ENCODE measurements around the gene ZNF428. TPM values are rescaled to one million over a fixed set of nuclear protein-coding genes. Genes with fewer than 3 reads are reported as not detected.
"Not testable (repeated sequence)": the region's sequence is repeated elsewhere in the genome, so short reads cannot be mapped to it uniquely, and the experiment has no call there.

The ZNF428 gene
- total RNA-seq, 1 donor from 2014 or later: 87.5 TPM

DNA sequence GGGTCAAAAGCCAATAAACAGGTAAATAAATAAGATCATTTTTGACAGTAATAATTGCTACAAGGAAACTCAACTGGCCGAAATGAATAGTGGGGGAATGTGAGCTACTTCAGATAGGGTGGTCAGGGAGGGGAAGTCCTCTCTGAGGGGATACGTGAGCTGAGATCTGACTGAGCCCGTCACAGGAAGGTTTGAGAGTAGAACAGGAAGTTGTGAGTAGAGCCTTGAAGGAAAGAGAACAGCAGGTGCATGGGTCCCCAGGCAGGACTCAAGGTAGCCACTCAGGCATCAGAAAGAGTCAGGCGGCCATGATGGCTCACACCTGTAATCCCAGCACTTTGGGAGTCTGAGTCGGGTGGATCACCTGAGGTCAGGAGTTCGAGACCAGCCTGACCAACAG is 29.8 kb downstream of the ZNF428 start:
- no peaks in the 10 kb centered on the region for H3K9me3 Mint-ChIP-seq (ENCODE audit: low read depth)
- no peak for DNase-seq (ENCODE audit: low spot score, unreplicated experiment)
- TF ChIP-seq, protein P1, sequence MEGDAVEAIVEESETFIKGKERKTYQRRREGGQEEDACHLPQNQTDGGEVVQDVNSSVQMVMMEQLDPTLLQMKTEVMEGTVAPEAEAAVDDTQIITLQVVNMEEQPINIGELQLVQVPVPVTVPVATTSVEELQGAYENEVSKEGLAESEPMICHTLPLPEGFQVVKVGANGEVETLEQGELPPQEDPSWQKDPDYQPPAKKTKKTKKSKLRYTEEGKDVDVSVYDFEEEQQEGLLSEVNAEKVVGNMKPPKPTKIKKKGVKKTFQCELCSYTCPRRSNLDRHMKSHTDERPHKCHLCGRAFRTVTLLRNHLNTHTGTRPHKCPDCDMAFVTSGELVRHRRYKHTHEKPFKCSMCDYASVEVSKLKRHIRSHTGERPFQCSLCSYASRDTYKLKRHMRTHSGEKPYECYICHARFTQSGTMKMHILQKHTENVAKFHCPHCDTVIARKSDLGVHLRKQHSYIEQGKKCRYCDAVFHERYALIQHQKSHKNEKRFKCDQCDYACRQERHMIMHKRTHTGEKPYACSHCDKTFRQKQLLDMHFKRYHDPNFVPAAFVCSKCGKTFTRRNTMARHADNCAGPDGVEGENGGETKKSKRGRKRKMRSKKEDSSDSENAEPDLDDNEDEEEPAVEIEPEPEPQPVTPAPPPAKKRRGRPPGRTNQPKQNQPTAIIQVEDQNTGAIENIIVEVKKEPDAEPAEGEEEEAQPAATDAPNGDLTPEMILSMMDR (IDR thresholded peaks at IDR 0.05; ENCODE audit: unreplicated experiment): no peak
- peaks cover 25% of the 10 kb centered on the region for H3K36me3 Mint-ChIP-seq (ENCODE audit: insufficient read depth)
- no peak overlapping the region for H3K4me3 Mint-ChIP-seq (ENCODE audit: low read depth)
- H3K27ac Mint-ChIP-seq: peak overlapping the region; percentile 2
- peaks cover 9% of the 10 kb centered on the region for H3K4me1 Mint-ChIP-seq (ENCODE audit: low read depth)
- H3K27me3 Mint-ChIP-seq: no peaks in the 10 kb centered on the region

DNA sequence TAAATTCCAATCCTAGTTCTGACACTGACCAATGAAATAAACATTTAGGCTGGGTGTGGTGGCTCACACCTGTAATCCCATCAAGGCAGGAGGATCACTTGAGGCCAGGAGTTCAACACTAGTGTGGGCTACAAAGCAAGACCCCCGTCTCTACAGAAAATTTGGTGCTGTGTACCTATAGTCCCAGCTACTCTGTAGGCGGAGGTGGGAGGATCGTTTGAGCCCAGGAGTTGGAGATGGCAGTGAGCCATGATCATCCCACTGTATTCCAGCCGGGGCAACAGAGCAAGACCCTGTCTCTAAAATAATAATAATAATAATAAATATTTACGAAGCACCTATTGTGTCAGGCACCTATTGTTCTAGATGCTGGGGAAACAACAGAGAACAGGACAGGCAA is 30.2 kb downstream of the ZNF428 start:
- no peak for DNase-seq (ENCODE audit: low spot score, unreplicated experiment)
- TF ChIP-seq, protein P1 (IDR thresholded peaks at IDR 0.05; ENCODE audit: unreplicated experiment): no peak
- Mint-ChIP-seq H3K27me3 (no peaks in the 10 kb centered on the region), H3K4me1 (ENCODE audit: low read depth) (peaks cover 9% of the 10 kb centered on the region), H3K4me3 (ENCODE audit: low read depth) (no peak overlapping the region), H3K36me3 (ENCODE audit: insufficient read depth) (peaks cover 25% of the 10 kb centered on the region), H3K9me3 (ENCODE audit: low read depth) (no peaks in the 10 kb centered on the region), H3K27ac (no peak overlapping the region)

DNA sequence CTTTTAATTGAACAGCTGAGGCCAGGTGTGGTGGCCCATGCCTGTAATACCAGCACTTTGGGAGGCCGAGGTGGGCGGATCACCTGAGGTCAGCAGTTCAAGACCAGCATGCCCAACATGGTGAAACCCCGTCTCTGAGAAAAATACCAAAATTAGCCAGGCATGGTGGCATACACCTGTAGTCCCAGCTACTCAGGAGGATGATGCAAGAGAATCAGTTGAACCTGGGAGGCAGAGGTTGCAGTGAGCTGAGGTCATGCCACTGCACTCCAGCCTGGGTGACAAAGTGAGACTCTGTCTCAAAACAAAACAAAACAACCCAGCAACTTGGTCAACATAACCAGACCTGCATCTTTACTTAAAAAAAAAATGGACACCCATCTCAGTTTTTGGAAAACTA is 32.4 kb downstream of the ZNF428 start:
- peaks cover 16% of the 10 kb centered on the region for H3K36me3 Mint-ChIP-seq (ENCODE audit: insufficient read depth)
- H3K9me3 Mint-ChIP-seq (ENCODE audit: low read depth); H3K27me3 Mint-ChIP-seq; H3K27ac Mint-ChIP-seq; H3K4me3 Mint-ChIP-seq (ENCODE audit: low read depth); DNase-seq (ENCODE audit: low spot score, unreplicated experiment); H3K4me1 Mint-ChIP-seq (ENCODE audit: low read depth): not testable (repeated sequence)

DNA sequence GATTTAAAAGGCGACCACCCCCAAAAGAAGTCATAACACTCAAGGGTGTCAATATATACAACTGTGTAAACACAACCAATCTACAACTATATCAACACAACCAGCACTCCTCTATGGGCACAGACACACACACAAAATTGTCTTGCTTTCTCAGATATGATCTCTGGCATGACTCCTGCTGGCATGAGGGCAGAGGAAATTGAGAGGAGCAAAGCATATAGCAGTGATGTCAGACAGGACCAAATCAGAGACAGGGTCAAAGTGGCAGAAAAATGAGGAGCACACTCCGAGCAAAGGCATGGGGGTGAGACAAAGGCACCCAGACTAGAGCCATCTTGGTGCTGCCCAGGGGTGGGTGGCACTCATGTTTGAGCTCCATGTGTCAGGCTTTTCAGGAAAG is 33.1 kb downstream of the ZNF428 start:
- Mint-ChIP-seq H3K4me1 (ENCODE audit: low read depth) (peaks cover 6% of the 10 kb centered on the region), H3K27me3 (no peaks in the 10 kb centered on the region), H3K4me3 (ENCODE audit: low read depth) (no peak overlapping the region), H3K36me3 (ENCODE audit: insufficient read depth) (peaks cover 16% of the 10 kb centered on the region), H3K9me3 (ENCODE audit: low read depth) (no peaks in the 10 kb centered on the region), H3K27ac (no peak overlapping the region)
- TF ChIP-seq, protein P1 (IDR thresholded peaks at IDR 0.05; ENCODE audit: unreplicated experiment): no peak
- no peak for DNase-seq (ENCODE audit: low spot score, unreplicated experiment)

DNA sequence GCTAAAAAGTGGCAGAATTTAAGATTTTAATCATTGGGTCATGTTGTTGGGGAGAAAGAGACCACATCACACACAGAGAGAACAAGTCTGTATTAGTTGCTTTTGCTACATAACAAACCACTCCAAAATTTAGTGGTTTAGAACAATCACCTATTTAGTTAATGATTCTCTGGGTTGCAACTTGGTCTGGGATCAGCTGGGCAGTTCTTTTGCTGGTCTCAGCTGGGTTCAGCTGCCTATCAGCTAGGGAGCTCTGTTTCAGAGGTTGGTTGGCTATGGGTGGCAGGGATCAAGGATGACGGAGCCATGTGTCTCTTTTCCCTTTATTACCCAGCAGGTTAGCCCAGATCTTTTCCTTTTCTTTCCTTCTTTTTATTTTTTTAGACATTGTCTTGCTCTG is 34.9 kb downstream of the ZNF428 start:
- H3K4me3 Mint-ChIP-seq (ENCODE audit: low read depth): no peak overlapping the region
- no peak for DNase-seq (ENCODE audit: low spot score, unreplicated experiment)
- no peaks in the 10 kb centered on the region for H3K27me3 Mint-ChIP-seq
- H3K9me3 Mint-ChIP-seq (ENCODE audit: low read depth): no peaks in the 10 kb centered on the region
- H3K27ac Mint-ChIP-seq: peak overlapping the region; percentile 38
- peaks cover 10% of the 10 kb centered on the region for H3K36me3 Mint-ChIP-seq (ENCODE audit: insufficient read depth)
- H3K4me1 Mint-ChIP-seq (ENCODE audit: low read depth): peaks cover 12% of the 10 kb centered on the region
- TF ChIP-seq, protein P1 (IDR thresholded peaks at IDR 0.05; ENCODE audit: unreplicated experiment): no peak

DNA sequence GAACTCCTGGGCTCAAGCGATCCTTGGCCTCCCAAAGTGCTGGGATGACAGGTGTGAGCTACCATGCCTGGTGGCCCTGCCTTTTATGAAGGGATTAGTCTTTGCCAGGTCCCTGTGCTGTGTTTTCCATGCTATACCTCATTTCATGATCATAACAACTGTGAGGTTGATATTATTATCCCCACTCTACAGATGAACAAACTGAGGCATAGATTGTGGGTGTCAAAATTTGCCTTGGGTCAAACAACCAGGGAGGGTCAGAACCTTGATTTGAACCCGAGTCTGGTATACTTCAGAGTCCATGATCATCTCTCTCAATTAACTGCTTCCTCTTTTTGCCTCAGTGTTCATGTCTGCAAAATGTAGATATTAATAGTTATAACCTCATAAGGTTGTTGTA is 36.9 kb downstream of the ZNF428 start:
- no peak for DNase-seq (ENCODE audit: low spot score, unreplicated experiment)
- peaks cover 16% of the 10 kb centered on the region for H3K4me1 Mint-ChIP-seq (ENCODE audit: low read depth)
- TF ChIP-seq, protein P1 (IDR thresholded peaks at IDR 0.05; ENCODE audit: unreplicated experiment): no peak
- H3K9me3 Mint-ChIP-seq (ENCODE audit: low read depth): no peaks in the 10 kb centered on the region
- peaks cover 8% of the 10 kb centered on the region for H3K36me3 Mint-ChIP-seq (ENCODE audit: insufficient read depth)
- no peak overlapping the region for H3K27ac Mint-ChIP-seq
- H3K4me3 Mint-ChIP-seq (ENCODE audit: low read depth): no peak overlapping the region
- no peaks in the 10 kb centered on the region for H3K27me3 Mint-ChIP-seq
